Measurements from ENCODE around the gene TMEM151A.

Gene TMEM151A

GRCh38 chr11:66325263-66325671 is 33.6 kb downstream of the TMEM151A start:
- Mint-ChIP-seq H3K36me3 (ENCODE audit: low read depth) (no peaks in the 10 kb centered on the region), H3K4me3 (peak overlapping the region in 2 of 3 experiments; percentile 38 to 50), H3K27me3 (ENCODE audit: low read depth) (peaks cover 3% of the 10 kb centered on the region), H3K9me3 (peaks cover under 1% of the 10 kb centered on the region), H3K27ac (peak overlapping the region; percentile 76 to 93 (median 90)), H3K4me1 (peaks cover 51% of the 10 kb centered on the region)
- no peak for TF ChIP-seq CTCF (IDR thresholded peaks at IDR 0.05; ENCODE audit: unreplicated experiment in 3 of 3)

- H3K9me3 Mint-ChIP-seq: no peaks in the 10 kb centered on the region
- H3K36me3 Mint-ChIP-seq (ENCODE audit: low read depth): no peaks in the 10 kb centered on the region
- H3K4me1 Mint-ChIP-seq: peaks cover 51% of the 10 kb centered on the region
- peak overlapping the region in 1 of 3 experiments; percentile 47 for H3K4me3 Mint-ChIP-seq
- TF ChIP-seq CTCF (IDR thresholded peaks at IDR 0.05; ENCODE audit: unreplicated experiment in 3 of 3): no peak
- H3K27me3 Mint-ChIP-seq (ENCODE audit: low read depth): peaks cover 3% of the 10 kb centered on the region
- H3K27ac Mint-ChIP-seq: peak overlapping the region; percentile 85 to 91 (median 86)
Measured at GRCh38 chr11:66326261-66327111, 34.8 kb downstream of the TMEM151A start.

- H3K36me3 Mint-ChIP-seq (ENCODE audit: low read depth): no peaks in the 10 kb centered on the region
- no peaks in the 10 kb centered on the region for H3K27me3 Mint-ChIP-seq (ENCODE audit: low read depth)
- no peak for TF ChIP-seq CTCF (IDR thresholded peaks at IDR 0.05; ENCODE audit: unreplicated experiment in 3 of 3)
- H3K4me1 Mint-ChIP-seq: peaks cover 48% of the 10 kb centered on the region
- peak overlapping the region; percentile 71 to 87 (median 85) for H3K27ac Mint-ChIP-seq
- H3K4me3 Mint-ChIP-seq: peak overlapping the region in 2 of 3 experiments; percentile 2 to 15
- no peaks in the 10 kb centered on the region for H3K9me3 Mint-ChIP-seq
Measured at GRCh38 chr11:66327171-66328030, 35.7 kb downstream of the TMEM151A start.

- Mint-ChIP-seq H3K4me1 (peaks cover 42% of the 10 kb centered on the region), H3K27ac (peak overlapping the region; percentile 77 to 93 (median 86)), H3K27me3 (ENCODE audit: low read depth) (no peaks in the 10 kb centered on the region), H3K4me3 (no peak overlapping the region), H3K9me3 (no peaks in the 10 kb centered on the region), H3K36me3 (ENCODE audit: low read depth) (no peaks in the 10 kb centered on the region)
- TF ChIP-seq CTCF (IDR thresholded peaks at IDR 0.05; ENCODE audit: unreplicated experiment in 3 of 3): no peak
Measured at GRCh38 chr11:66328031-66328301, 36.3 kb downstream of the TMEM151A start.

- Mint-ChIP-seq H3K9me3 (no peaks in the 10 kb centered on the region), H3K4me1 (peaks cover 37% of the 10 kb centered on the region), H3K27me3 (ENCODE audit: low read depth) (no peaks in the 10 kb centered on the region), H3K4me3 (peak overlapping the region in 2 of 3 experiments; percentile 17 to 19), H3K27ac (peak overlapping the region; percentile 77 to 93 (median 86)), H3K36me3 (ENCODE audit: low read depth) (no peaks in the 10 kb centered on the region)
- TF ChIP-seq CTCF (IDR thresholded peaks at IDR 0.05; ENCODE audit: unreplicated experiment in 3 of 3): peak; percentile 94 to 96 (median 95)
Measured at GRCh38 chr11:66328302-66329144, 36.8 kb downstream of the TMEM151A start.

Data from nephron (organoid).